ENCODE measurements around the gene DDR2.

DNA sequence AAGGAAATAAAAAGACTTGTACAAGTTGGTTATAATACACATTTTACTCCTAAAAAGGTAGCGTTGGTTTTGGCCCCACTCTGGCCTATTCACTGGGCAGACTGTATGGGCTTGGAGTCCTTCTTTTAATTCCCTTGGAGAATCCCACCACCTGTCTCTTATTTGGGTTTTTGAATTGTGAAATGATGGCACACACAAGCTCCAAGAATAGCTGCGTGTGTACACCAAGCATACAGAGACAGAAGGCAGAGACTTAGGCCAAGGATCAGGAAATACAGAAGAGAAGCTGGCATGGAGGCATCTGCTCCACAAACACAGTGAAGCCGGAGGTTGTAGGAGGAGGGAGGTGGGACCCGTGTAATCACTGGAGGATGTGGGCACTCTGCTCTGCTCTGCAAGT lies 29.1 kb downstream of the DDR2 start:
- no peak for TF ChIP-seq POLR2A (IDR thresholded peaks at IDR 0.05)
- TF ChIP-seq, protein P1, sequence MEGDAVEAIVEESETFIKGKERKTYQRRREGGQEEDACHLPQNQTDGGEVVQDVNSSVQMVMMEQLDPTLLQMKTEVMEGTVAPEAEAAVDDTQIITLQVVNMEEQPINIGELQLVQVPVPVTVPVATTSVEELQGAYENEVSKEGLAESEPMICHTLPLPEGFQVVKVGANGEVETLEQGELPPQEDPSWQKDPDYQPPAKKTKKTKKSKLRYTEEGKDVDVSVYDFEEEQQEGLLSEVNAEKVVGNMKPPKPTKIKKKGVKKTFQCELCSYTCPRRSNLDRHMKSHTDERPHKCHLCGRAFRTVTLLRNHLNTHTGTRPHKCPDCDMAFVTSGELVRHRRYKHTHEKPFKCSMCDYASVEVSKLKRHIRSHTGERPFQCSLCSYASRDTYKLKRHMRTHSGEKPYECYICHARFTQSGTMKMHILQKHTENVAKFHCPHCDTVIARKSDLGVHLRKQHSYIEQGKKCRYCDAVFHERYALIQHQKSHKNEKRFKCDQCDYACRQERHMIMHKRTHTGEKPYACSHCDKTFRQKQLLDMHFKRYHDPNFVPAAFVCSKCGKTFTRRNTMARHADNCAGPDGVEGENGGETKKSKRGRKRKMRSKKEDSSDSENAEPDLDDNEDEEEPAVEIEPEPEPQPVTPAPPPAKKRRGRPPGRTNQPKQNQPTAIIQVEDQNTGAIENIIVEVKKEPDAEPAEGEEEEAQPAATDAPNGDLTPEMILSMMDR (IDR thresholded peaks at IDR 0.05) = no peak
